H9 (cell line): ENCODE measurements around the gene TDO2. TPM values are rescaled to one million over a fixed set of nuclear protein-coding genes. Genes with fewer than 3 reads are reported as not detected.

ENCODE experiments used
- DNase-seq: peaks from one replicate; pipeline ENCODE4 v3.0.0-alpha.2; 2017
- H2AFZ ChIP-seq: one replicate; pipeline ENCODE4 v1.6.1; 2013; ENCODE audit warnings: mild to moderate bottlenecking, low read length, control low read depth, moderate library complexity
- H2AK5ac ChIP-seq: 2 replicates; pipeline ENCODE4 v1.6.1; 2013; ENCODE audit warnings: low read length, control low read depth, mixed read lengths; ENCODE audit not compliant: insufficient read length
- H2BK120ac ChIP-seq: one replicate; pipeline ENCODE4 v1.6.1; 2013; ENCODE audit warnings: low read depth, mild to moderate bottlenecking, low read length, control low read depth, inconsistent platforms; ENCODE audit not compliant: poor library complexity, severe bottlenecking
- H2BK12ac ChIP-seq: 2 replicates; pipeline ENCODE4 v1.6.1; 2013; ENCODE audit warnings: low read length, control low read depth, mixed read lengths, low read depth; ENCODE audit not compliant: insufficient read length
- H2BK15ac ChIP-seq: 2 replicates; pipeline ENCODE4 v1.6.1; 2013; ENCODE audit warnings: low read depth, low read length, control low read depth
- H2BK20ac ChIP-seq: one replicate; pipeline ENCODE4 v1.6.1; 2013; ENCODE audit warnings: low read depth, mild to moderate bottlenecking, low read length, control low read depth, inconsistent platforms; ENCODE audit not compliant: poor library complexity, severe bottlenecking
- H2BK5ac ChIP-seq: 2 replicates; pipeline ENCODE4 v1.6.1; 2013; ENCODE audit warnings: low read length, control low read depth, mixed read lengths; ENCODE audit not compliant: insufficient read length
- H3K14ac ChIP-seq: 2 replicates; pipeline ENCODE4 v1.6.1; 2013; ENCODE audit warnings: low read length, control low read depth; ENCODE audit not compliant: insufficient read depth
- H3K18ac ChIP-seq: 2 replicates; pipeline ENCODE4 v1.6.1; 2013; ENCODE audit warnings: low read depth, mild to moderate bottlenecking, mixed read lengths, low read length, control low read depth; ENCODE audit not compliant: insufficient read length
- H3K23ac ChIP-seq: 2 replicates; pipeline ENCODE4 v1.6.1; 2013; ENCODE audit warnings: low read length, control low read depth, mixed read lengths, low read depth; ENCODE audit not compliant: insufficient read length
- H3K23me2 ChIP-seq: 2 replicates; pipeline ENCODE4 v1.6.1; 2013; ENCODE audit warnings: low read depth, mild to moderate bottlenecking, mixed read lengths, low read length, control low read depth; ENCODE audit not compliant: insufficient read length, poor library complexity, severe bottlenecking
- H3K27ac ChIP-seq: 2 replicates; pipeline ENCODE4 v1.5.1; 2013; ENCODE audit warnings: low read length, control low read depth, mixed read lengths, low read depth; ENCODE audit not compliant: insufficient read length
- H3K27me3 ChIP-seq: 2 replicates; pipeline ENCODE4 v1.6.1; 2013; ENCODE audit warnings: low read length, control low read depth, inconsistent platforms; ENCODE audit not compliant: insufficient read depth
- H3K4ac ChIP-seq: 2 replicates; pipeline ENCODE4 v1.6.1; 2013; ENCODE audit warnings: low read depth, mild to moderate bottlenecking, control low read depth, inconsistent platforms, low read length, moderate library complexity
- H3K4me1 ChIP-seq: 2 replicates; pipeline ENCODE4 v1.6.1; 2013; ENCODE audit warnings: low read length, control low read depth, inconsistent platforms; ENCODE audit not compliant: insufficient read depth
- H3K4me2 ChIP-seq: 2 replicates; pipeline ENCODE4 v1.6.1; 2013; ENCODE audit warnings: low read length, control low read depth, mixed read lengths; ENCODE audit not compliant: insufficient read length, insufficient read depth
- H3K56ac ChIP-seq: 2 replicates; pipeline ENCODE4 v1.6.1; 2013; ENCODE audit warnings: low read depth, mild to moderate bottlenecking, mixed read lengths, low read length, control low read depth; ENCODE audit not compliant: insufficient read length
- H3K79me1 ChIP-seq: 2 replicates; pipeline ENCODE4 v1.6.1; 2013; ENCODE audit warnings: low read depth, mild to moderate bottlenecking, moderate library complexity, low read length, control low read depth, inconsistent platforms; ENCODE audit not compliant: insufficient read depth, poor library complexity, severe bottlenecking
- H3K79me2 ChIP-seq: 2 replicates; pipeline ENCODE4 v1.6.1; 2013; ENCODE audit warnings: low read length, control low read depth, inconsistent platforms; ENCODE audit not compliant: insufficient read depth
- H3K9ac ChIP-seq: 2 replicates; pipeline ENCODE4 v1.6.1; 2013; ENCODE audit warnings: low read length, control low read depth, mixed read lengths; ENCODE audit not compliant: insufficient read length; ENCODE audit errors: extremely low read depth
- H3K9me3 ChIP-seq: one replicate; pipeline ENCODE4 v1.6.1; 2013; ENCODE audit warnings: low read depth, low read length, inconsistent platforms; ENCODE audit not compliant: control insufficient read depth
- H3T11ph ChIP-seq: one replicate; pipeline ENCODE4 v1.6.1; 2013; ENCODE audit warnings: mild to moderate bottlenecking, low read length, control low read depth, inconsistent platforms
- H4K20me1 ChIP-seq: one replicate; pipeline ENCODE4 v1.6.1; 2013; ENCODE audit not compliant: control insufficient read depth, insufficient read length, insufficient read depth
- H4K5ac ChIP-seq: 2 replicates; pipeline ENCODE4 v1.6.1; 2013; ENCODE audit warnings: low read depth, mild to moderate bottlenecking, mixed read lengths, low read length, control low read depth; ENCODE audit not compliant: insufficient read length
- H4K8ac ChIP-seq: replicated peaks from 2 replicates; pipeline ENCODE4 v1.6.1; 2013; ENCODE audit warnings: low read length, control low read depth, mixed read lengths, low read depth; ENCODE audit not compliant: insufficient read length
- H4K91ac ChIP-seq: 2 replicates; pipeline ENCODE4 v1.6.1; 2013; ENCODE audit warnings: low read depth, mild to moderate bottlenecking, moderate library complexity, mixed read lengths, low read length, control low read depth; ENCODE audit not compliant: insufficient read length
- H3K27ac Mint-ChIP-seq, 3 experiments: 2 replicates in 2 of 3; 3 replicates in 1 of 3; pipeline ENCODE4 v1.8.0; 2020 to 2021; ENCODE audit warnings: mixed read lengths in 3 of 3, mild to moderate bottlenecking in 1 of 3, moderate library complexity in 1 of 3
- H3K27me3 Mint-ChIP-seq: 2 replicates; pipeline ENCODE4 v1.8.0; 2021; ENCODE audit warnings: low read depth, mild to moderate bottlenecking, moderate library complexity, mixed read lengths
- H3K36me3 Mint-ChIP-seq, 3 experiments: 2 replicates in 2 of 3; 3 replicates in 1 of 3; pipeline ENCODE4 v1.8.0; 2020 to 2021; ENCODE audit warnings: low read depth in 3 of 3, mixed read lengths in 3 of 3; ENCODE audit not compliant: insufficient read depth in 1 of 3
- H3K4me1 Mint-ChIP-seq, 2 experiments: 2 replicates each; pipeline ENCODE4 v1.8.0; 2020; ENCODE audit warnings: mixed read lengths in 2 of 2
- H3K4me3 Mint-ChIP-seq, 2 experiments: 2 replicates in 1 of 2; 3 replicates in 1 of 2; pipeline ENCODE4 v1.8.0; 2020 to 2021; ENCODE audit warnings: mild to moderate bottlenecking in 2 of 2, mixed read lengths in 2 of 2, moderate library complexity in 1 of 2
- H3K9me3 Mint-ChIP-seq, 2 experiments: 2 replicates in 1 of 2; 3 replicates in 1 of 2; pipeline ENCODE4 v1.8.0; 2020; ENCODE audit warnings: mild to moderate bottlenecking in 2 of 2, mixed read lengths in 2 of 2, moderate library complexity in 1 of 2
- CTCF ChIP-seq: fragments of 200-600 bp; sonication (generic); conservative IDR thresholded peaks from 3 replicates; pipeline ENCODE4 v1.8.0; 2021; ENCODE audit warnings: antibody characterized with exemption, mild to moderate bottlenecking
- WGBS: extraction: QIAGEN DNeasy Blood & Tissue Kit; methylation state at CpG from one replicate; pipeline ENCODE4 v1.1.7; 2013; ENCODE audit warnings: missing lambda C conversion rate, low lambda C conversion rate, mixed read lengths; ENCODE audit not compliant: insufficient read length; ENCODE audit errors: extremely low coverage; 5-methylcytosine and 5-hydroxymethylcytosine counted together
- total RNA-seq: library from RNA; stranded (reverse); gene quantifications from 2 replicates; pipeline ENCODE4 v1.2.1, GENCODE V29; 2021

Gene TDO2
- total RNA-seq, 1 experiment from 2014 or later: not detected

GRCh38 chr4:155878611-155879010, 24.9 kb upstream of the TDO2 start:
- H3K27me3 Mint-ChIP-seq: no peaks in the 10 kb centered on the region
- no peak overlapping the region for H3K18ac ChIP-seq
- no peak overlapping the region for H3K4me3 Mint-ChIP-seq
- H3K79me1 ChIP-seq: no peaks in the 10 kb centered on the region
- H2BK120ac ChIP-seq: no peak overlapping the region
- H2BK15ac ChIP-seq: no peak overlapping the region
- H2BK20ac ChIP-seq: no peak overlapping the region
- H2AFZ ChIP-seq: no peak overlapping the region
- H3K4ac ChIP-seq: no peak overlapping the region
- H3K4me2 ChIP-seq: no peak overlapping the region
- no peak overlapping the region for H3K56ac ChIP-seq
- no peaks in the 10 kb centered on the region for H4K20me1 ChIP-seq
- no peak overlapping the region for H3K9ac ChIP-seq
- no peak overlapping the region for H3K27ac ChIP-seq
- H4K5ac ChIP-seq: no peak overlapping the region
- peaks cover 2% of the 10 kb centered on the region for H3K23me2 ChIP-seq
- H3K4me1 ChIP-seq: no peaks in the 10 kb centered on the region; the same call in 1 of the 2 replicates
- H3K27me3 ChIP-seq: no peaks in the 10 kb centered on the region
- H3K14ac ChIP-seq: no peak overlapping the region
- H3K9me3 ChIP-seq: no peaks in the 10 kb centered on the region
- H3T11ph ChIP-seq: no peak overlapping the region
- no peak overlapping the region for H3K27ac Mint-ChIP-seq
- H4K8ac ChIP-seq: no peak overlapping the region
- no peak for DNase-seq
- no peak overlapping the region for H2BK12ac ChIP-seq
- no peak overlapping the region for H2BK5ac ChIP-seq
- no peaks in the 10 kb centered on the region for H3K79me2 ChIP-seq
- TF ChIP-seq CTCF: no peak
- peaks cover 17 to 20% of the 10 kb centered on the region in 2 experiments for H3K9me3 Mint-ChIP-seq
- no CpG with 5 or more reads among the region's 2 CpGs for WGBS
- peaks cover 9 to 20% (median 10%) of the 10 kb centered on the region in 3 experiments for H3K36me3 Mint-ChIP-seq
- H4K91ac ChIP-seq: no peak overlapping the region
- H3K23ac ChIP-seq: no peak overlapping the region
- H3K4me1 Mint-ChIP-seq: peaks cover 9 to 18% of the 10 kb centered on the region in 2 experiments
- H2AK5ac ChIP-seq: no peak overlapping the region
